Dermis blood vessel endothelial cell (primary cell): ENCODE measurements around the gene KLK1. TPM values are rescaled to one million over a fixed set of nuclear protein-coding genes. Genes with fewer than 3 reads are reported as not detected.
A peak's percentile ranks its signal among the peaks of the same experiment; 100 is the strongest.

Experiments used
- DNase-seq: peaks from one replicate; pipeline ENCODE4 v3.0.0; 2010
- total RNA-seq: library from RNA; depleted of rRNA; stranded (reverse); fragments of >200 nt; gene quantifications from 2 replicates; pipeline ENCODE4 v1.2.3, GENCODE V29; 2014

The KLK1 gene
- total RNA-seq, 1 donor from 2014 or later, result not detected

DNA sequence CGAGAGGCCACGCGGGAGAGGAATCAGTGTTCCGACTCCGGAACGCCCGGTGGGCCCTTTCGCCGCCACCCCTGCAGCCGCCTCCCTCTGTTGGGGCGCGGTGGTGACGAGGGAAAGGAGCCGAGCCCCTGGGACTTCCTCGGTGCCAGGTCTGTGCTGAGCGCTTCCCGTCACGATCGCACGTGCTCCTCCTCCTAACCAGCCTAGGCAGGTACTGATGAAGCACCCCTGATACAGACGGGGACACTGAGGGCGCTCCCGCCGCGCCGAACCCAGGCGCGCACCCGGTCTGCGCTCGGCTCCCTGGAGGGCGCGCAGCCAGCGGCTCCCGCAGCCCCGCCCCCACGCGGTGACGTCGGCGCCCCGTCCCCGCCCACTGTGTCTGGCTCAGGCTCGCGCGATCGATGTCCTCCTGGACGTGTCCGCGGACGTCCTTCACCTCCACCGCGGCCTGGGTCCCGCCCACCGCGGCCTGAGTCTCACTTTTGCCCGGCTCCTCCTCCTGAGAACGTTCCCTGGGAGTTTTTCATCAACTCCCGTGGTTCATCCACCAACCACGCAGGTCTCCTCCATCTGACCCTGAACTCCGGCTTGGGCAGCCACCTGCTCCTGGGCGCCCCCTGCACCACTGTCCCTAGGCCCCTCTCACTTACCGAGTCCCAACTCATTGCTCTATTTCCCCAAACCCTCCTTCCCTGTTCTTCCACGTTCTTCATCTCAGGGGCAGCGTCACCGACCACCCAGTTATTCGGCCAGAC is 12.4 kb upstream of the KLK1 start:
- peak; percentile 75 for DNase-seq

GRCh38 chr19:50835103-50835784 is 11.7 kb upstream of the KLK1 start:
- DNase-seq, result no peak

GRCh38 chr19:50833802-50834167 is 10.2 kb upstream of the KLK1 start:
- no peak for DNase-seq

- no peak for DNase-seq
Observed at GRCh38 chr19:50833117-50833801, 9.7 kb upstream of the KLK1 start, which contains the start of gene KLK15. KLK15 (minus strand) TSS chr19:50833574; CDS start chr19:50831492, 2,082 bp downstream.

GRCh38 chr19:50832666-50833065 is 9.1 kb upstream of the KLK1 start:
- DNase-seq, result no peak

- DNase-seq, result no peak
Observed at GRCh38 chr19:50831026-50831396, 7.4 kb upstream of the KLK1 start.

DNA sequence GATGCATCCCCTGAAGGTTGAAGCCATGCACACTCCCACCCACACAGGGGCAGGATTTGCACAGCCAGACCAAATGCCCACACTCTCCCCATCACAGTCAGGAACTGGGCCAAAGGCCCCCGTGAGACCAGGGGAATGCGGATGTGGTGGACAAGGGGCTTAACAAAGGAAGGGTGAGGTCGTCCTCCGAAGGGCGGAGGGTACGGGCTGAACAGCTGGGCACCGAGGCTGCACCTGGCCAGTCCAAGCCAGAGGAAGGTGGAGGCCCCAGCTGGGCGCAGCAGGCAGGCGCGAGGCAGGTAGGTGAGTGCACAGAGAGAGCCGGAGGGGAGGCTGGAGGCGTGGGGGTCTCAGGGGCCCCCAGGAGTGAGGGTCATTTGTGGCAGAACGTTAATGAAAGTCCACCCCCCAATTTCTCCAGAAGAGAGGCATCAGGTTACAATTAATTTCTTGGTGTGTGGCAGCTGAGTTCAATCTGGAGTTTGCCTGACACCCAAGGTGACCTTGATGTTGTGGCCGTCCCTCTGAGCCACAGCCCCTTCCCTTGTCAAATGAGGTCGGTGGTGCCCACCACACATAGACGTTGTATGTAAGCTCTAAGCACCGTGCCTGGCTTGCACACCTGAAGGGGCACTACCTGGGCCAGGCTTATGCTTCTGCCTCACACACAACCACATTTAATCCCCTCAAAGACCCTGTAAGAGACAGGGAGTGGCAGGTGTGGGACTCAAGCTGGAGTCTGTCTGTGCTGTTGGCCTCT is 6.9 kb upstream of the KLK1 start:
- no peak for DNase-seq

GRCh38 chr19:50829801-50830200 is 6.2 kb upstream of the KLK1 start:
- DNase-seq, result no peak

DNA sequence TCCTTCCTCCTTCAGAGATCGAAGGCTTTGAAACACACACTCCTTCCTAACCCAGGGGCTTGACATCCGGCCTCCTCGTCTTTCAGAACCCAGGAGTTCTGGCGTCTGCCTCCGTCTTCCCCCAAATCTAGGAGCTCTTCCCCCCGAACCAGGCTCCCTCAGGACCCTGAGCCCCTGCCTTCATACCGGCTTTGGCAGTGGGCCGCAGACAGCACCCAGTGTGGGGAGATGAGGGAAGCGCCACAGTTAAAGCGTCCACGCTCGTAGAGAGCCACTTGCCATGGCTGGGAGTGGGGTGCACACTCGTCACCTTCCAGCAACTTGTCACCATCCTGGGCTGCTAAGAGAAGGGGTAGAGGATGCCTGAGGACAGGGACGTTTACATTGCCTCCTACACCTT is 3.9 kb upstream of the KLK1 start:
- DNase-seq, result no peak

GRCh38 chr19:50826492-50827240 is 3.1 kb upstream of the KLK1 start:
- DNase-seq, result no peak

GRCh38 chr19:50822661-50823208 is 852 bp downstream of the KLK1 start:
- DNase-seq, result no peak

DNA sequence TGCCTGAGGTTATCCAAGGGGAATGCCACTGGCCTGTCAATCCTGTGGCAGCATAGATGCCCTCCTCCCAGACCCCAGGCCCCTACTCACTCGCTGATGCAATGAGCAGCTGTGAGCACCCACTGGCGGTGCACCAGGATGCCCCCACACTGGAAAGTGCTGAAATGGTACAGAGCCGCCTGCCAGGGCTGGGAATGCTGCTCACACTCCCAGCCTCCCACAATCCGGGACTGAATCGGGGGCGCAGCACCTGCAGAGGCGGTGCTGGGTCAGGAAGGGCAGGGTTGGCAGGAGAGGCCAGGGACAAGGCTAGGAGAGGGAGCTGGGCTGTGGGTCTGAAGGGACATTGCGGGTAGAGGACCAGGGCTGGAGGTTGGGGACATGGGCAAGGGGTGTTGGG is 2.0 kb downstream of the KLK1 start:
- DNase-seq, result no peak

DNA sequence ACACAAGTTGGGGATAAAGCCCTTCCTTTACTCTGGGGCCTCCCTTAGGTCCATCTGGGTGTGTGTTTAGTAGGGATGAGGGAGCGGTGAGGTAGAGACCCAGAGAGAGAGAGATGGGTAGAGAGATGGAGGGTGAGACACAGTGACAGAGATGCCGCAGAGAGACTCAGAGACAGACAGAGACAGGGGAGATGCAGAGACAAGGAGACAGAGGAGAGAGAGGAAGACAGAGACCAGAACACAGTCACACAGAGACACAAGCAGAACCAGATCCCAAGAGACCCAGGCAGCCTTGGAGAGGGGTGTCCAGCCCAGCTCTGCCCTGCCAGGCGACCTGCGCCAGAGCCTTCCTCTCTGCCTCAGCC is 2.4 kb downstream of the KLK1 start:
- no peak for DNase-seq

DNA sequence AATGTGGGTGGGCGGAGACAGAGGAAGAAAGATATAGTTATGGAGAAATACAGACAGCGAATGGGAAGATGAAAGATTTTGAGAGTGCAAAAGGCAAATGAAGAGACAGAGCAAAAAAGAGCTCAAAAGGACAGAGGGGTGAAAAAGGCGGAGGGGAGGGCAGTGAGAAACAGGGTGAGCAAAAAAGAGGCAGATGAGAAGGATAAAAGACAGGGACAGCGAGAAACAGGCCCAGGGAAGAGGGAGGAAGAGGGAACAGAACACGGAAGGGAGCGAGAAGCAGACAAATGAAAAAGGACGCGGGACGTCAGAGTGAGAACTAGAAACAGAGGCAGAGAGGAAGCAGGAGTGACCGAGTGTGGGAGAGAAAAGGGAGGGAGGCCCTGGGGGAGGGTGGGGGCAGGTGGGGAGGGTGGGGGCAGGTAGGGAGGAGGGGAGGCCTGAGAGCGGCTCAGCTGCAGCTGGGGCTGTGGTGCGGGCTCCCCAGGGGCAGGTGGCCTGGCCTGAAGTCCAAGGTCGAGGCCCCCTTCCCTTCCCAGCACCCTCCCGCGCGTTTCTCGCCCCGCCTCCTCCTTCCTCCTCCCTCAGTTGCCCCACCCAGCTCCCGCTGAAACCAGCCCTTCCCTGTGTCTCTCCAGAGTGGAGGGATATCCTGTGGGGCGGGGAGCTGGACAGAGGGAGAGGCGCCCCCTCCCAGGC is 2.9 kb downstream of the KLK1 start:
- no peak for DNase-seq

GRCh38 chr19:50820086-50820485 is 3.5 kb downstream of the KLK1 start:
- DNase-seq, result no peak

DNA sequence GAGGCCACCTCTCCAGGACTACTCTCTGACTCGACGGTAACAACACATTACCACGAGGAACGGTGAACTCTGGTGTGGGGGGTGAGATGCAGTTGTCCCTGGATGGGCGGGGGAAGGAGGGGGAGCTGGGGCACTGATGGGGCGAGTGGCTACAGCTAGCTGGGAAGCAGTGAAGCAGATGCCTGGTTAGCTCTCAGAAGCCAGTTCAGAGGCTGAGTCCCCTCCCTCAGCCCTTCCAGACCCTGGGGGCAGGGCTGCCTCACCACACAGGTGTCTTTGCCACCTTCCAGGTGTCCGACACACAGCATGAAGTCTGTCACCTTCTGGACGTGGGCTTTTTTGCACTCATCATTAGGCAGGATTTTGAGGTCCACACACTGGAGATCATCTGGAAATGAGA is 4.0 kb downstream of the KLK1 start:
- no peak for DNase-seq

DNA sequence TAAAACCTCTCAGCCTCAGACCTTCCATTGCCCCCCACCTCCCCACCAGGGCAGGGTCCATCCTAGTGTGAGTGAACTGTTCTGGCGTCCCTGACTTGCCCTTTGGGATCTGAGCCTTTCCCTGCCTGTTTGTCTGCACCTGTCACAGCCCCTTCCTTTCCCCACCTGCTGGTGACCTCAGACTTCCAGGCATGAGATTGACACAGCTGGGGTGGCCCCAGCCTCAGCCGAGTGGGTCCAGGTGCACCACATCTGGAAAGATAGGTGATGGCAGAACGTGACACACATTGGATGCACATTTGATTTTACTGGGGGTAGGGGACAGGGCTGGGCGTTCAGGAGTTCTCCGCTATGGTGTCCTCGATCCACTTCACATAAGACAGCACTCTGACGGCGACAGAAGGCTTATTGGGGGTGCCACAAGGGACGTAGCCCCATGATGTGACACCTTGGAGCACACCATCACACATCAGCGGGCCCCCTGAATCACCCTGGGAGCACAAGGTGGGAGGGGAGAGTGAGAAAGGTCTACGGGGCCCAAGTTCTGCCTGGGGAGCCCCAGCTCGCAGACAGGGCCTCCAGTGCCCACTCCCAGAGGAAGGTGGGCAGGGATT is 4.6 kb downstream of the KLK1 start:
- no peak for DNase-seq

- DNase-seq, result peak; percentile 13
Observed at GRCh38 chr19:50817941-50818858, 5.4 kb downstream of the KLK1 start.

- DNase-seq, result no peak
Observed at GRCh38 chr19:50815439-50815838, 8.1 kb downstream of the KLK1 start.

DNA sequence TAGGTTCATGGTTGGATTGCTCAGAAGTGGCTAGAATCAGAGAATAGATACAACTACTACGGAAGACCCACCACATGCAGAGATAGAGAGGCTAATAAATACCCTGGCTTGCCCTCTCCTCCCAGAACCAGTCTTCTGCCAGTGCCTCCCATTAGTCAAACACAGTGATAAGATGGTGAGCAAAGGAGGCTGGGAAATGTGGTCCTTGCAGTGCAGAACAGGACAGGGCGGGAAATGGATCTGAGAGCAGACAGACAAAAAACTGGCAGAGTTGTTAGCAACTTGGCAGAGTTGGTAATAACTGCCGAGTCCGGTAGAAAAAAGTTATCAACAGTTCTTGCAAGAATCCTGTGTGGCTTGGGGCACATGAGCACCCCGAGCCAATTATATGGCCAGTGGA is 8.7 kb downstream of the KLK1 start:
- DNase-seq, result no peak
